ENCODE measurements around the gene NECAB3. TPM values are rescaled to one million over a fixed set of nuclear protein-coding genes. Genes with fewer than 3 reads are reported as not detected.
A peak's percentile ranks its signal among the peaks of the same experiment; 100 is the strongest.

The NECAB3 gene
- total RNA-seq, 2 donors from 2014 or later = 24.0 to 29.6 TPM

DNA sequence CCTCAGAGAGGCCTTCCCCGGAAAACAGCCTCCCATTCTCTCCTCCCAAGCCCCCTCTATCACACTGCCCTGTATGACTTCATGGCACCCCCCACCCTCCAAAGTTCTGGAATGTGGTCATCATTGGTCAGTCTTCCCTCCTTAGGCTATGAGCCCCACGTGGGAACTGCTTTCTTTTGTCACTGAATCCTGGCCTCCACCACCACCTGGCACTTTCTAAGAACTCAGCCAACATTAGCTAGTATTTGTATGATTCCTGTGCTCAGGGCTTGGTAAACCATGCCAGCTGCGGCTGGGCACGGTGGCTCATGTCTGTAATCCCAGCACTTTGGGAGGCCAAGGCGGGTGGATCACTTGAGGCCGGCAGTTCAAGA lies 20.4 kb upstream of the NECAB3 start:
- Histone ChIP-seq H3K36me3 (no peaks in the 10 kb centered on the region), H3K9me3 (no peaks in the 10 kb centered on the region)
- ATAC-seq (ENCODE audit: insufficient number of reproducible peaks, low FRiP score, low read depth) = peak; percentile 29

GRCh38 chr20:33693741-33694638 lies 19.8 kb upstream of the NECAB3 start:
- Histone ChIP-seq H3K36me3 (no peaks in the 10 kb centered on the region), H3K4me3 (no peak overlapping the region), H3K27ac (peak overlapping the region; percentile 83 to 85), H3K9me3 (no peaks in the 10 kb centered on the region), H3K4me1 (ENCODE audit: control insufficient read depth in 1 of 2, low read depth in 2 of 2) (peaks cover 20 to 46% of the 10 kb centered on the region in 2 donors), H3K27me3 (replicated peaks; ENCODE audit: insufficient read depth) (no peaks in the 10 kb centered on the region)
- TF ChIP-seq, protein P1, sequence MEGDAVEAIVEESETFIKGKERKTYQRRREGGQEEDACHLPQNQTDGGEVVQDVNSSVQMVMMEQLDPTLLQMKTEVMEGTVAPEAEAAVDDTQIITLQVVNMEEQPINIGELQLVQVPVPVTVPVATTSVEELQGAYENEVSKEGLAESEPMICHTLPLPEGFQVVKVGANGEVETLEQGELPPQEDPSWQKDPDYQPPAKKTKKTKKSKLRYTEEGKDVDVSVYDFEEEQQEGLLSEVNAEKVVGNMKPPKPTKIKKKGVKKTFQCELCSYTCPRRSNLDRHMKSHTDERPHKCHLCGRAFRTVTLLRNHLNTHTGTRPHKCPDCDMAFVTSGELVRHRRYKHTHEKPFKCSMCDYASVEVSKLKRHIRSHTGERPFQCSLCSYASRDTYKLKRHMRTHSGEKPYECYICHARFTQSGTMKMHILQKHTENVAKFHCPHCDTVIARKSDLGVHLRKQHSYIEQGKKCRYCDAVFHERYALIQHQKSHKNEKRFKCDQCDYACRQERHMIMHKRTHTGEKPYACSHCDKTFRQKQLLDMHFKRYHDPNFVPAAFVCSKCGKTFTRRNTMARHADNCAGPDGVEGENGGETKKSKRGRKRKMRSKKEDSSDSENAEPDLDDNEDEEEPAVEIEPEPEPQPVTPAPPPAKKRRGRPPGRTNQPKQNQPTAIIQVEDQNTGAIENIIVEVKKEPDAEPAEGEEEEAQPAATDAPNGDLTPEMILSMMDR (IDR thresholded peaks at IDR 0.05) = no peak
- no peak for DNase-seq (ENCODE audit: low spot score)
- peak; percentile 21 for ATAC-seq (ENCODE audit: insufficient number of reproducible peaks, low FRiP score, low read depth)

More for the DNA sequence above, 20.4 kb upstream of the NECAB3 start:
- peak overlapping the region; percentile 83 to 85 for H3K27ac ChIP-seq
- H3K27me3 ChIP-seq (replicated peaks; ENCODE audit: insufficient read depth) = no peaks in the 10 kb centered on the region
- DNase-seq (ENCODE audit: low spot score) = no peak
- H3K4me3 ChIP-seq = no peak overlapping the region
- TF ChIP-seq, protein P1 (IDR thresholded peaks at IDR 0.05) = no peak
- peaks cover 20 to 46% of the 10 kb centered on the region in 2 donors for H3K4me1 ChIP-seq (ENCODE audit: control insufficient read depth in 1 of 2, low read depth in 2 of 2)

GRCh38 chr20:33693289-33693688 lies 19.1 kb upstream of the NECAB3 start:
- peak overlapping the region; percentile 83 to 85 for H3K27ac ChIP-seq
- H3K4me3 ChIP-seq = no peak overlapping the region
- TF ChIP-seq, protein P1 (IDR thresholded peaks at IDR 0.05) = no peak
- no peaks in the 10 kb centered on the region for H3K36me3 ChIP-seq
- DNase-seq (ENCODE audit: low spot score) (no peak), ATAC-seq (ENCODE audit: insufficient number of reproducible peaks, low FRiP score, low read depth) (no peak)
- H3K4me1 ChIP-seq (ENCODE audit: control insufficient read depth in 1 of 2, low read depth in 2 of 2) = peaks cover 20 to 46% of the 10 kb centered on the region in 2 donors
- H3K9me3 ChIP-seq = no peaks in the 10 kb centered on the region
- no peaks in the 10 kb centered on the region for H3K27me3 ChIP-seq (replicated peaks; ENCODE audit: insufficient read depth)

- Histone ChIP-seq H3K4me3 (no peak overlapping the region), H3K36me3 (no peaks in the 10 kb centered on the region), H3K27ac (no peak overlapping the region), H3K4me1 (ENCODE audit: control insufficient read depth in 1 of 2, low read depth in 2 of 2) (peaks cover 19 to 33% of the 10 kb centered on the region in 2 donors), H3K27me3 (replicated peaks; ENCODE audit: insufficient read depth) (no peaks in the 10 kb centered on the region), H3K9me3 (no peaks in the 10 kb centered on the region)
- TF ChIP-seq, protein P1 (IDR thresholded peaks at IDR 0.05) = no peak
- no peak for DNase-seq (ENCODE audit: low spot score)
- no peak for ATAC-seq (ENCODE audit: insufficient number of reproducible peaks, low FRiP score, low read depth)
Observed at GRCh38 chr20:33689973-33690372, 15.7 kb upstream of the NECAB3 start.

DNA sequence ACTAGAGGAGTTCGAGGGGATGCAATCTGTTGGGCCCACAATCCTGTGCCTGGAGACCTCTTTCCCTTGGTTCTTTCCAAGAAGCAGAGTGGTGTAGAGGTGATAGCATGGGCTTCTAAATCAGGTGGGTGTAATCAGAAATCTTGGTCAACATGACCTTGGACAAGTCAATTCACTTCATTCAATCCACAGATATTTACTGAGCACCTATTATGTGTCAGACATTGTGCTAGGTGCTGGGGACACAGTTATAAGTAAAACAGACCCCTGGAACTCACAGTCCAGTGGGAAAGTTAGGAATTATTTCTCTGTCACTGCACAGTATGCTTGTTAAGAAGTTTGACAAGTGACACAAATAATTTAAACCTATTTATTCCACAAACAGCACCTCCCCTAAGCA lies 15.3 kb upstream of the NECAB3 start:
- H3K27ac ChIP-seq = no peak overlapping the region
- H3K4me3 ChIP-seq = no peak overlapping the region
- no peak for DNase-seq (ENCODE audit: low spot score)
- no peaks in the 10 kb centered on the region for H3K27me3 ChIP-seq (replicated peaks; ENCODE audit: insufficient read depth)
- H3K4me1 ChIP-seq (ENCODE audit: control insufficient read depth in 1 of 2, low read depth in 2 of 2) = peaks cover 15 to 28% of the 10 kb centered on the region in 2 donors
- no peaks in the 10 kb centered on the region for H3K9me3 ChIP-seq
- no peaks in the 10 kb centered on the region for H3K36me3 ChIP-seq
- no peak for ATAC-seq (ENCODE audit: insufficient number of reproducible peaks, low FRiP score, low read depth)
- TF ChIP-seq, protein P1 (IDR thresholded peaks at IDR 0.05) = no peak
